GM18951 (cell line): ENCODE measurements around the gene KRTAP21-3.

Source experiments
- POLR2A ChIP-seq: IDR thresholded peaks from 4 replicates; pipeline ENCODE4 v1.6.1; 2011; ENCODE audit warnings: mild to moderate bottlenecking; ENCODE audit not compliant: insufficient read length, insufficient read depth; ENCODE audit errors: extremely low read depth
- in situ Hi-C: fragments of 300-500 bp; cut with MboI; formaldehyde crosslinking; loops from one replicate; pipeline ENCODE4 v1.12.0; 2022; ENCODE audit warnings: low sequenced_read_pairs, mixed read lengths, inconsistent platforms; ENCODE audit not compliant: unreplicated experiment

Gene KRTAP21-3

DNA sequence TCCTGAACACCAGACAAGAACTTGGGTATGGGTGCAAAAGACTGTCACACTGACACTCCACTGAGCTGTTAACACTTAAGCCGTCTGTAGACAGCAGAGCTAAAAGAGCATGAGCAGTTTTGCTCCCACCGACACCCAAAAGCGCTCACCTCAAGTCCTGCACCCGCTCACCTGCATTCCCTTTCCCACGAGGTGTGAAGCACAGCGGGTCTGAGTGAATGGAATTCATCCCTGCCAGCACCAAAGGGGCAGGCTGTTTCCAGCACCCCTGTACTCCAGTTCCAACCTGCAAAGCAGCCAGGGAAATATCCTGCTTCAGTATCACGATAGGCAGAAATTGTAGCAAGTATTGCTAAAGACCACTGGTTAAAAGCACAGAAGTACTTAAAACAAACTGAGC, 28.8 kb downstream of the KRTAP21-3 start:
- in situ Hi-C loops = no loop called here
- TF ChIP-seq POLR2A = no peak

- in situ Hi-C loops = no loop called here
- TF ChIP-seq POLR2A = no peak
These were observed 34.1 kb downstream of the KRTAP21-3 start for GRCh38 chr21:30684506-30684905.

DNA sequence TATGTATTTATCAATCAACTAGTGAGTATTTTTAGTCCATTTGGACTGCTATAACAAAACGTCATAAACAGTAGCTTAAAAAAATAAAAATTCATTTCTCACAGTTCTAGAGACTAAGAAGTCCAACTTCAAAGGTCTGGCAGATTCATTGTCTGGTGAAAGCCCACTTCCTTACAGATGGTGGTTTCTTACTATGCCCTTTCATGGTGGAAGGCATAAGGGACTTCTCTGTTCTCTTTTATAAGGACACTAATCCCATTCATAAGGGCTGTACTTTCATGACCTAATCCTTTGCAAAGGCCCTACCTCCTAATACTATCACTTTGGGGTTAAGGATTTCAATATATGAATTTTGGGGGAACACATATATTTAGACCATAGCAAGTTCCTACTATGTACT, 38.0 kb downstream of the KRTAP21-3 start:
- in situ Hi-C loops = no loop called here
- TF ChIP-seq POLR2A = no peak

DNA sequence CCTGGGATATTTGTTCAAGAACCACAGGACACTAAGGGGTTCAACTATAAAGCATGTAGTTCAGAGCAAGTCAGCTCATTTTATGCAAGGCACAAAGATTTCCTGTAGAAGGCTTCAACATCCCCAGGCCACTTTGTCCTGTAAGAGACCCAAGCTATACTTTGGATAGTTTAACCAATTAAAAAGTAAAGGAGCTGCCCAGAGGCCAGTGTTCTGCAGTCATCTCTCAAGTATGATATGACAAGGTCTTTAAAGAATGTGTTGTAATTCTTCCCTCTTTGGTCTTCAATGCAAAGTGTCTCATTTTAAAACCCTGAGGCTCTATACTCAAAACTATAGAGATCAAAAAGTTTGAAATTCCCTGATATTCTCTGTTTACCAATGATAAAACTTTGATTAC, 41.8 kb downstream of the KRTAP21-3 start:
- TF ChIP-seq POLR2A = no peak
- in situ Hi-C loops = no loop called here

GRCh38 chr21:30674312-30674711, 44.3 kb downstream of the KRTAP21-3 start:
- no peak for TF ChIP-seq POLR2A
- in situ Hi-C loops = no loop called here

DNA sequence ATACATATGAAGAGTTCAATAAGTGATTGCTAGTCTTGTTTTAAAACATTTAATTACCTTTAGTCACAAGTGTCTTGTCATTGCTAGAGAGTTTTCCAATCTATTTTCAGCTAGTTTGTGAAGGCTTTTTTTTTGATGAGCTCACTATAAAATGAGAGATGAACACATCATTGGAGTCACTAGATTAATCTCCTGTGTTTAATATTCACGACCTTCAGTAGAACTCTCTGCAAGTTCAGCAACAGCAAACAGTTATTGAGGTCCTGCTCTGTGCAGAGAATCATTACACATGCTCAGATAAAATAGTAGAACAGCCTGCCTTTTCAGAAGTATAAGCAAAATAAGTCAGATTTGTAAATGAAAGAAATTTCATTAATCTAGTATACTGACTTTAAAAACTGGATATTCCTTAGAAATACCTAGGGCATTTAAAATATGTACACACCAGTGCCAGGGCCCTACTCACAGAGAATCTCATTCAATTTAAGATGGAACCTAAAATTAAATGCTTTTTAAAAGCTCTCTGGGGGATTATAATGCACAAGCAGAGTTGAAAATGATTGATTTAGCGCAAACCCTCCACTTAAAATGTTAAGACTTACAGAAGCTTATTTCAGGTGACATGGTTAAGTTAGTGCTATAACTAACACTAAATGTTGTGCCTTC, 45.5 kb downstream of the KRTAP21-3 start:
- no peak for TF ChIP-seq POLR2A

GRCh38 chr21:30668776-30669175, 49.8 kb downstream of the KRTAP21-3 start:
- no peak for TF ChIP-seq POLR2A
- in situ Hi-C loops = no loop called here

More for the DNA sequence above, 45.5 kb downstream of the KRTAP21-3 start:
- in situ Hi-C loops = no loop called here
